IMR-90 (cell line): ENCODE measurements around the gene BEST1. TPM values are rescaled to one million over a fixed set of nuclear protein-coding genes. Genes with fewer than 3 reads are reported as not detected.

ENCODE experiments used
- ATAC-seq: fragments of 200-7000 bp; cut with Tn5 transposase; 2 replicates; pipeline ENCODE4 v1.9.1; 2020; ENCODE audit warnings: low read depth, mild to moderate bottlenecking, moderate library complexity
- BruUV-seq: library from RNA; stranded (reverse); fragments of 400-500 nt; replicated peaks from 2 replicates; lab custom pipeline; 2021; lab: Mats Ljungman, UMichigan
- CTCF ChIA-PET: fragments of 300-600 bp; formaldehyde crosslinking; extraction: SDS; loops from one replicate; lab custom pipeline; 2021; ENCODE audit warnings: antibody characterized with exemption; lab: Yijun Ruan, JAX
- POLR2A ChIA-PET: fragments of 300-600 bp; sonication (Branson Sonifier 250); formaldehyde crosslinking; loops from one replicate; lab custom pipeline; 2022; ENCODE audit warnings: antibody characterized with exemption; ENCODE audit not compliant: unreplicated experiment; lab: Charles Lee
- DNase-seq: peaks from one replicate; pipeline ENCODE4 v3.0.0; 2013
- H2AFZ ChIP-seq: replicated peaks from 2 replicates; pipeline ENCODE3; 2013; ENCODE audit warnings: low read length, mild to moderate bottlenecking; ENCODE audit not compliant: poor library complexity
- H2AK5ac ChIP-seq: 2 replicates; pipeline ENCODE4 v1.6.1; 2013; ENCODE audit warnings: low read depth, low read length, inconsistent platforms
- H2AK9ac ChIP-seq: replicated peaks from 2 replicates; pipeline ENCODE3; 2013; ENCODE audit warnings: mild to moderate bottlenecking, low read depth, low read length, moderate library complexity; ENCODE audit not compliant: poor library complexity
- H2BK120ac ChIP-seq: 2 replicates; pipeline ENCODE4 v1.6.1; 2013; ENCODE audit warnings: low read depth, low read length, inconsistent platforms
- H2BK15ac ChIP-seq: 3 replicates; pipeline ENCODE4 v1.6.1; 2013; ENCODE audit warnings: low read depth, low read length, inconsistent platforms
- H2BK20ac ChIP-seq: 2 replicates; pipeline ENCODE4 v1.6.1; 2013; ENCODE audit warnings: low read depth, mild to moderate bottlenecking, inconsistent platforms, low read length, moderate library complexity
- H2BK5ac ChIP-seq: 2 replicates; pipeline ENCODE4 v1.6.1; 2013; ENCODE audit warnings: mild to moderate bottlenecking, low read depth, low read length, inconsistent platforms; ENCODE audit not compliant: poor library complexity, severe bottlenecking
- H3K14ac ChIP-seq: replicated peaks from 2 replicates; pipeline ENCODE4 v1.6.1; 2013; ENCODE audit warnings: low read depth, low read length, inconsistent platforms
- H3K18ac ChIP-seq: 2 replicates; pipeline ENCODE4 v1.6.1; 2013; ENCODE audit warnings: low read depth, low read length, control low read depth
- H3K23ac ChIP-seq: 2 replicates; pipeline ENCODE4 v1.6.1; 2013; ENCODE audit warnings: low read depth, low read length, inconsistent platforms
- H3K27ac ChIP-seq: 2 replicates; pipeline ENCODE4 v1.5.1; 2013; ENCODE audit warnings: mild to moderate bottlenecking, control low read depth, low read length; ENCODE audit not compliant: insufficient read depth
- H3K27me3 ChIP-seq: 2 replicates; pipeline ENCODE4 v1.6.1; 2013; ENCODE audit warnings: low read length; ENCODE audit not compliant: control insufficient read depth, insufficient read depth
- H3K36me3 ChIP-seq: 2 replicates; pipeline ENCODE4 v1.6.1; 2013; ENCODE audit warnings: low read length, mixed read lengths; ENCODE audit not compliant: control insufficient read depth, insufficient read depth
- H3K4ac ChIP-seq: 2 replicates; pipeline ENCODE4 v1.6.1; 2013; ENCODE audit warnings: low read depth, low read length, inconsistent platforms
- H3K4me1 ChIP-seq: 2 replicates; pipeline ENCODE4 v1.6.1; 2013; ENCODE audit warnings: low read length, mixed read lengths; ENCODE audit not compliant: control insufficient read depth, insufficient read depth
- H3K4me2 ChIP-seq: 2 replicates; pipeline ENCODE4 v1.6.1; 2013; ENCODE audit warnings: low read depth, mild to moderate bottlenecking, control low read depth, low read length, moderate library complexity
- H3K4me3 ChIP-seq: 2 replicates; pipeline ENCODE4 v1.5.1; 2013; ENCODE audit warnings: low read depth, mild to moderate bottlenecking, control low read depth, low read length, moderate library complexity; ENCODE audit not compliant: insufficient read depth
- H3K56ac ChIP-seq: 2 replicates; pipeline ENCODE4 v1.6.1; 2013; ENCODE audit warnings: low read length, inconsistent platforms; ENCODE audit not compliant: insufficient read depth; ENCODE audit errors: extremely low read depth
- H3K79me1 ChIP-seq, 2 experiments: 2 replicates each; pipeline ENCODE4 v1.6.1; 2013; ENCODE audit warnings: low read length in 2 of 2, inconsistent platforms in 1 of 2, low read depth in 1 of 2
- H3K9ac ChIP-seq: 2 replicates; pipeline ENCODE4 v1.6.1; 2013; ENCODE audit warnings: low read depth, low read length, control low read depth
- H3K9me1 ChIP-seq: 2 replicates; pipeline ENCODE4 v1.6.1; 2013; ENCODE audit warnings: low read length, inconsistent platforms; ENCODE audit not compliant: insufficient read depth
- H3K9me3 ChIP-seq: 2 replicates; pipeline ENCODE4 v1.6.1; 2013; ENCODE audit warnings: low read length; ENCODE audit not compliant: control insufficient read depth, insufficient read depth
- H4K20me1 ChIP-seq: 2 replicates; pipeline ENCODE4 v1.6.1; 2013; ENCODE audit warnings: low read length, inconsistent platforms; ENCODE audit not compliant: insufficient read depth
- H4K5ac ChIP-seq: 2 replicates; pipeline ENCODE4 v1.6.1; 2013; ENCODE audit warnings: mild to moderate bottlenecking, low read depth, low read length, control low read depth
- H4K8ac ChIP-seq, 2 experiments: 2 replicates each; pipeline ENCODE4 v1.6.1; 2013; ENCODE audit warnings: low read depth in 2 of 2, low read length in 2 of 2, control low read depth in 1 of 2, inconsistent platforms in 1 of 2
- H4K91ac ChIP-seq: 2 replicates; pipeline ENCODE4 v1.6.1; 2013; ENCODE audit warnings: low read depth, low read length, inconsistent platforms; ENCODE audit not compliant: insufficient read depth
- BHLHE40 ChIP-seq: fragments of 150-350 bp; IDR thresholded peaks from 2 replicates; pipeline ENCODE4 v1.6.1; 2016; ENCODE audit warnings: mild to moderate bottlenecking, low read depth, low read length
- CEBPB ChIP-seq: IDR thresholded peaks from 2 replicates; pipeline ENCODE4 v1.6.1; 2012; ENCODE audit warnings: low read depth, low read length, improper control_type of control experiment
- CHD1 ChIP-seq: IDR thresholded peaks from 2 replicates; pipeline ENCODE4 v1.6.1; 2012; ENCODE audit warnings: low read depth, low read length, improper control_type of control experiment
- FOS ChIP-seq: fragments of 150-350 bp; IDR thresholded peaks from 2 replicates; pipeline ENCODE4 v1.6.1; 2016; ENCODE audit warnings: low read depth, low read length
- MAFK ChIP-seq: IDR thresholded peaks from 2 replicates; pipeline ENCODE4 v1.6.1; 2012; ENCODE audit warnings: low read depth, low read length, improper control_type of control experiment
- MAZ ChIP-seq: IDR thresholded peaks from 2 replicates; pipeline ENCODE4 v1.6.1; 2012; ENCODE audit warnings: low read depth, mild to moderate bottlenecking, low read length, improper control_type of control experiment, moderate library complexity, borderline replicate concordance
- MXI1 ChIP-seq: IDR thresholded peaks from 2 replicates; pipeline ENCODE4 v1.6.1; 2012; ENCODE audit warnings: low read depth, mild to moderate bottlenecking, low read length, moderate library complexity, borderline replicate concordance
- POLR2A ChIP-seq: IDR thresholded peaks from 2 replicates; pipeline ENCODE4 v1.6.1; 2012; ENCODE audit warnings: mild to moderate bottlenecking, low read depth, low read length
- RAD21 ChIP-seq: IDR thresholded peaks from 2 replicates; pipeline ENCODE4 v1.6.1; 2012; ENCODE audit warnings: low read length, improper control_type of control experiment
- SMC3 ChIP-seq: fragments of 150-350 bp; IDR thresholded peaks from 2 replicates; pipeline ENCODE4 v1.6.1; 2016; ENCODE audit warnings: low read depth, mild to moderate bottlenecking, antibody characterized with exemption, low read length, moderate library complexity
- WGBS, 2 experiments: methylation state at CpG; one replicate each; pipeline versions ENCODE4 v1.1.5 to v1.1.7; 2013; ENCODE audit warnings: missing lambda C conversion rate in 2 of 2; ENCODE audit not compliant: insufficient read length in 1 of 2; ENCODE audit errors: extremely low coverage in 2 of 2; 5-methylcytosine and 5-hydroxymethylcytosine counted together
- dilution Hi-C: fragments of 300-500 bp; cut with HindIII; formaldehyde crosslinking; loops from one replicate; pipeline ENCODE4 v1.14.3; 2018; ENCODE audit warnings: low sequenced_read_pairs; ENCODE audit not compliant: unreplicated experiment
- in situ Hi-C: fragments of 300-500 bp; cut with MboI; formaldehyde crosslinking; loops from 3 replicates; pipeline ENCODE4 v1.14.3; 2019; ENCODE audit warnings: low sequenced_read_pairs, inconsistent platforms, mixed read lengths
- intact Hi-C: fragments of 100-400 bp; cut with micrococcal nuclease; formaldehyde crosslinking; loops from 2 replicates; pipeline ENCODE4 v1.10.0; 2022
- polyA plus RNA-seq, 3 experiments: library from polyadenylated mRNA; depleted of rRNA; stranded (reverse); fragments of >200 nt; gene quantifications; 2 replicates each; pipeline ENCODE4 v1.2.3, GENCODE V29; 2012; ENCODE audit warnings: low replicate concordance in 1 of 3
- total RNA-seq: library from RNA; depleted of rRNA; stranded (reverse); fragments of >200 nt; gene quantifications from 2 replicates; pipeline ENCODE4 v1.2.3, GENCODE V29; 2012
- TF ChIP-seq, protein P1 (sequence below): fragments of 150-350 bp; IDR thresholded peaks from 2 replicates; pipeline ENCODE4 v1.6.1; 2016; ENCODE audit warnings: low read depth, mild to moderate bottlenecking, low read length, moderate library complexity, borderline replicate concordance

The BEST1 gene
- total and polyA plus RNA-seq, 2 of the 4 experiments (the other 2 are of a cell fraction) = 0.90 to 1.4 TPM

DNA sequence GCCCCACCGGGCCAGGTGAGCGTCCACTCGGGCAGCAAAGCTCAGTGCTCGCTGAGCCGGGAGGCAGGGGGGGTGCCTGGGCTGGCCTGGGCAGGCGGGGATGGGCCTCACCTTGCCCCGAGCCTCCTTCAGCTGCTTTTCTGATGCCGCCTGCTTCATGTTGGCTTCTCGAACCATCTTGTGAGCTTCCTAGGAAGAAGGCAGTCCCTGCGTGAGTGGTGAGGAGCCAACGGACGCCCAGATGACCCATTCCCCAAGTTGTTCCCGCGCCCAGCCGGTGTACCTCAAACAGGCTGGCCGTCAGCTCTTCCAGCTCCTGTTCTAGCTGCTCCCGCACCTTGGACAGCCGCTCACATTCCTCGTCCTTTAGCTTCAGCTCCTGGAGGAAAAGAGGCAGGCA lies 42.9 kb upstream of the BEST1 start:
- no peak overlapping the region for H2BK20ac ChIP-seq
- dilution Hi-C loops (no loop called here), in situ Hi-C loops (no loop called here), intact Hi-C loops (no loop called here)
- ChIA-PET CTCF (interaction anchor here (1.0 to 1.7 kb wide), 2 partner anchors 9 to 174 kb away, joined by 4 to 8 read pairs; no protein-coding TSS in a partner anchor), POLR2A (no interaction called here)
- no peak overlapping the region for H2AK5ac ChIP-seq
- no peaks in the 10 kb centered on the region for H3K4me1 ChIP-seq
- H3K9me3 ChIP-seq = no peaks in the 10 kb centered on the region
- no peak overlapping the region for H3K27ac ChIP-seq
- no peak overlapping the region for H4K8ac ChIP-seq
- no TSS peak for BruUV-seq
- DNase-seq (no peak), ATAC-seq (no peak)
- H3K4me2 ChIP-seq = no peak overlapping the region
- H2AK9ac ChIP-seq = no peak overlapping the region
- 0 out of 2 replicates have a peak, but pooled peaks cover 3% of the 10 kb centered on the region for H4K20me1 ChIP-seq
- no peak overlapping the region for H2BK5ac ChIP-seq
- no peak overlapping the region for H3K56ac ChIP-seq
- H2BK120ac ChIP-seq = no peak overlapping the region
- no peak overlapping the region for H3K4me3 ChIP-seq
- no peaks in the 10 kb centered on the region for H3K27me3 ChIP-seq
- H4K5ac ChIP-seq = no peak overlapping the region
- H3K4ac ChIP-seq = no peak overlapping the region
- no peak overlapping the region for H2AFZ ChIP-seq
- H4K91ac ChIP-seq = no peak overlapping the region
- TF ChIP-seq CHD1 (no peak), CEBPB (no peak), RAD21 (no peak), MAFK (no peak), MXI1 (no peak), POLR2A (no peak), SMC3 (no peak), BHLHE40 (no peak), MAZ (no peak), FOS (no peak)
- TF ChIP-seq, protein P1, sequence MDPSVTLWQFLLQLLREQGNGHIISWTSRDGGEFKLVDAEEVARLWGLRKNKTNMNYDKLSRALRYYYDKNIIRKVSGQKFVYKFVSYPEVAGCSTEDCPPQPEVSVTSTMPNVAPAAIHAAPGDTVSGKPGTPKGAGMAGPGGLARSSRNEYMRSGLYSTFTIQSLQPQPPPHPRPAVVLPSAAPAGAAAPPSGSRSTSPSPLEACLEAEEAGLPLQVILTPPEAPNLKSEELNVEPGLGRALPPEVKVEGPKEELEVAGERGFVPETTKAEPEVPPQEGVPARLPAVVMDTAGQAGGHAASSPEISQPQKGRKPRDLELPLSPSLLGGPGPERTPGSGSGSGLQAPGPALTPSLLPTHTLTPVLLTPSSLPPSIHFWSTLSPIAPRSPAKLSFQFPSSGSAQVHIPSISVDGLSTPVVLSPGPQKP = no peak
- no peak overlapping the region for H3K14ac ChIP-seq
- no peak overlapping the region for H3K18ac ChIP-seq
- no peaks in the 10 kb centered on the region for H3K9me1 ChIP-seq
- H3K79me1 ChIP-seq = no peaks in the 10 kb centered on the region
- peaks cover 1% of the 10 kb centered on the region; the same call in 1 of the 2 replicates for H3K36me3 ChIP-seq
- no peak overlapping the region for H3K23ac ChIP-seq
- H2BK15ac ChIP-seq = no peak overlapping the region
- WGBS, 2 experiments = 87% methylated on average over 15 of the region's 19 CpGs; no CpG with 5 or more reads in 1 of the 2 experiments
- no peak overlapping the region for H3K9ac ChIP-seq
